ENCODE data around the gene ABLIM2. TPM values are rescaled to one million over a fixed set of nuclear protein-coding genes. Genes with fewer than 3 reads are reported as not detected.
"Not testable (repeated sequence)": the region's sequence is repeated elsewhere in the genome, so short reads cannot be mapped to it uniquely, and the experiment has no call there.

ABLIM2 gene
- polyA plus RNA-seq, 2 of the 4 experiments (the other 2 are of a cell fraction) = 0.21 to 0.40 TPM

DNA sequence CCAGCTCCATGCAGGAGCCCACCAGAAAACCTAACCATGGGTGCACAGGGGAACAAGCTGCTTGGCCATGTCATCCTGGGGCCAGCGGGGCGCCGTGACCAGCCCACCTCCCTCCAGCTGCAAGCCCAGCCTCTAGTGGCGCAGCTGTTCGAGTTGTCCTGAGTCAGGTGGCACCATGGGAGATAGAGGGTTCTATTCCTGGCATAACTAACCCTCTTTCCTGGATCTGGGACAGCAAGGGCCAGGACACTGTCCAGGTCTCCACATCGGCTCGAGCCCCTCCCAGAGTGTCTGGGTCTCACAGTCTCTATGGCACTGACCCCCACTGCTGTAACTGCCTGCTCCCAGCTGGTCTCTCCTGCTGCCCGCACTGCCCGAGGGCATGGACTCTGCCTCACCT is 16.7 kb downstream of the ABLIM2 start (continued):
- no peak for TF ChIP-seq CHD2 (IDR thresholded peaks at IDR 0.05; ENCODE audit: low read length, partially characterized antibody)
- TF ChIP-seq FOXS1 (CRISPR knock-in tag; IDR thresholded peaks at IDR 0.05) = no peak
- no peak for TF ChIP-seq ZC3H11A (IDR thresholded peaks at IDR 0.05)
- TF ChIP-seq, protein P1, sequence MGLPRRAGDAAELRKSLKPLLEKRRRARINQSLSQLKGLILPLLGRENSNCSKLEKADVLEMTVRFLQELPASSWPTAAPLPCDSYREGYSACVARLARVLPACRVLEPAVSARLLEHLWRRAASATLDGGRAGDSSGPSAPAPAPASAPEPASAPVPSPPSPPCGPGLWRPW (IDR thresholded peaks at IDR 0.05) = no peak

- Histone ChIP-seq H3K9me3 (no peaks in the 10 kb centered on the region), H3K4me2 (no peak overlapping the region), H3K4me3 (no peak overlapping the region), H3K27ac (no peak overlapping the region), H3K4me1 (no peaks in the 10 kb centered on the region)
- POLR2A ChIA-PET = interaction anchor here (0.7 kb wide), 1 partner anchor 627 kb away, joined by 3 read pairs; no protein-coding TSS in a partner anchor
- DNase-seq (ENCODE audit: low read depth in 1 of 2, low spot score in 1 of 2) (no peak), ATAC-seq (no peak), FAIRE-seq (no peak)
- TF ChIP-seq ZNF302 (CRISPR knock-in tag; IDR thresholded peaks at IDR 0.05) (no peak), CBX8 (IDR thresholded peaks at IDR 0.05) (no peak), HOXB13 (CRISPR knock-in tag; IDR thresholded peaks at IDR 0.05; ENCODE audit: low read depth) (no peak), RFX5 (IDR thresholded peaks at IDR 0.05) (no peak), POLR2AphosphoS2 (conservative IDR thresholded peaks at IDR 0.05; ENCODE audit: low read length) (no peak), HOXA7 (CRISPR knock-in tag; IDR thresholded peaks at IDR 0.05) (no peak), CBX2 (IDR thresholded peaks at IDR 0.05; ENCODE audit: borderline replicate concordance, low read depth) (no peak), CHD2 (IDR thresholded peaks at IDR 0.05; ENCODE audit: low read length, partially characterized antibody) (no peak), HEYL (CRISPR knock-in tag; IDR thresholded peaks at IDR 0.05) (no peak), ESRRA (IDR thresholded peaks at IDR 0.05; ENCODE audit: borderline replicate concordance, low read length) (no peak), HDAC2 (IDR thresholded peaks at IDR 0.05) (no peak), REST (IDR thresholded peaks at IDR 0.05) (no peak)
- TF ChIP-seq, protein P2, sequence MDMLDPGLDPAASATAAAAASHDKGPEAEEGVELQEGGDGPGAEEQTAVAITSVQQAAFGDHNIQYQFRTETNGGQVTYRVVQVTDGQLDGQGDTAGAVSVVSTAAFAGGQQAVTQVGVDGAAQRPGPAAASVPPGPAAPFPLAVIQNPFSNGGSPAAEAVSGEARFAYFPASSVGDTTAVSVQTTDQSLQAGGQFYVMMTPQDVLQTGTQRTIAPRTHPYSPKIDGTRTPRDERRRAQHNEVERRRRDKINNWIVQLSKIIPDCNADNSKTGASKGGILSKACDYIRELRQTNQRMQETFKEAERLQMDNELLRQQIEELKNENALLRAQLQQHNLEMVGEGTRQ (IDR thresholded peaks at IDR 0.05) = no peak
- 41% methylated on average over 5 of the region's 6 CpGs for WGBS (ENCODE audit: missing lambda C conversion rate)
- CTCF ChIA-PET = no interaction called here
Measured at GRCh38 chr4:8140915-8141314, 17.7 kb downstream of the ABLIM2 start.

GRCh38 chr4:8139726-8140125 is 18.9 kb downstream of the ABLIM2 start:
- POLR2A ChIA-PET; H3K27ac ChIP-seq; H3K4me3 ChIP-seq; FAIRE-seq; H3K4me2 ChIP-seq; H3K4me1 ChIP-seq; DNase-seq (ENCODE audit: low read depth in 1 of 2, low spot score in 1 of 2); ATAC-seq; H3K9me3 ChIP-seq: not testable (repeated sequence)
- CTCF ChIA-PET = interaction anchor here (0.6 kb wide), 1 partner anchor 15 kb away, joined by 4 read pairs; no protein-coding TSS in a partner anchor
- 81% methylated on average over 5 of the region's 5 CpGs for WGBS (ENCODE audit: missing lambda C conversion rate)

DNA sequence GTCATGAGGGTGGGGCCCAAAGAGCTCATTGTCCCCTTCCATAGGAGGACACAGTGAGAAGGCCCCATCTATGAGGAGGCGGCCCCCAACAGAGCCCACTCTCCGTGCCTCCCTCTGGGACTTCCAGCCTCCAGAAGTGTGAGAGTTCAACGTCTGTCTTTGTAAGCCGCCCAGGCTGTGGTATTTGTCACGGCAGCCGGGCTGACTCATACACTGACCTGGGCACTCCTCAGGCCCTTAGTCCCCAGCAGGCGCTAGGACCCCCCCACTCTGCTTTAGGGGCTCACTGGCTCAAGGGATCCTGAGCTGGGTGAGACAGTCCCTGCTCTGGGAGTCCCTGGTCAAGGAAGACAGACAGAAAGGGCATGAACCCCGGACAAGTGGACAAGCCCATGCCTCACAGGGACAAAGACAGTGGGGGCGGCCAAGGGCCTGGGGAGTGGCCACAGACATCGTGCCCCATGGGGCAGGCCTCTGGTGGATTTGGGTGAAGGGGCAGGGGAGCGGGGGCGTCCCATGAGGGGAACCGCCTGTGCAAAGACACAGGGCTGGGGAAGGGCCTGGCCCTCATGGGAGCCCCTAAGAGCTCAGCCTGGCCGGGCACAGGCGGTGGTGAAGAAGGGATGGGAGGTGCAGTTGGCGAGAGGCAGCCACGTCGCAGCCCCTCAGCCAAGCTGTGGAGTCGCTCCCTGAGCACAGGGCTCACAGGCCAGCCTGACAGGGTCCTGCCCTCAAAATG is 21.5 kb downstream of the ABLIM2 start:
- Histone ChIP-seq H3K27ac (no peak overlapping the region), H3K9me3 (no peaks in the 10 kb centered on the region), H3K4me1 (no peaks in the 10 kb centered on the region), H3K4me3 (no peak overlapping the region), H3K4me2 (no peak overlapping the region)
- no peak for DNase-seq (ENCODE audit: low read depth in 1 of 2, low spot score in 1 of 2)
- CTCF ChIA-PET = no interaction called here
- ATAC-seq = no peak
- FAIRE-seq = no peak
- 83% methylated on average over 15 of the region's 19 CpGs for WGBS (ENCODE audit: missing lambda C conversion rate)
- POLR2A ChIA-PET = no interaction called here
- TF ChIP-seq ZSCAN20 (CRISPR knock-in tag; IDR thresholded peaks at IDR 0.05) (no peak), HOXB5 (CRISPR knock-in tag; IDR thresholded peaks at IDR 0.05) (no peak), JUN (IDR thresholded peaks at IDR 0.05) (no peak), BCL3 (IDR thresholded peaks at IDR 0.05) (no peak), FOSB (CRISPR knock-in tag; IDR thresholded peaks at IDR 0.05) (no peak), HOXB13 (CRISPR knock-in tag; IDR thresholded peaks at IDR 0.05; ENCODE audit: low read depth) (no peak), POLR2A (IDR thresholded peaks at IDR 0.05; ENCODE audit: low read length) (no peak), MYC (IDR thresholded peaks at IDR 0.05; ENCODE audit: borderline replicate concordance, low read length) (no peak), FOSL2 (IDR thresholded peaks at IDR 0.05) (no peak), FOSL2 (CRISPR knock-in tag; IDR thresholded peaks at IDR 0.05) (no peak)
- TF ChIP-seq, protein P3, sequence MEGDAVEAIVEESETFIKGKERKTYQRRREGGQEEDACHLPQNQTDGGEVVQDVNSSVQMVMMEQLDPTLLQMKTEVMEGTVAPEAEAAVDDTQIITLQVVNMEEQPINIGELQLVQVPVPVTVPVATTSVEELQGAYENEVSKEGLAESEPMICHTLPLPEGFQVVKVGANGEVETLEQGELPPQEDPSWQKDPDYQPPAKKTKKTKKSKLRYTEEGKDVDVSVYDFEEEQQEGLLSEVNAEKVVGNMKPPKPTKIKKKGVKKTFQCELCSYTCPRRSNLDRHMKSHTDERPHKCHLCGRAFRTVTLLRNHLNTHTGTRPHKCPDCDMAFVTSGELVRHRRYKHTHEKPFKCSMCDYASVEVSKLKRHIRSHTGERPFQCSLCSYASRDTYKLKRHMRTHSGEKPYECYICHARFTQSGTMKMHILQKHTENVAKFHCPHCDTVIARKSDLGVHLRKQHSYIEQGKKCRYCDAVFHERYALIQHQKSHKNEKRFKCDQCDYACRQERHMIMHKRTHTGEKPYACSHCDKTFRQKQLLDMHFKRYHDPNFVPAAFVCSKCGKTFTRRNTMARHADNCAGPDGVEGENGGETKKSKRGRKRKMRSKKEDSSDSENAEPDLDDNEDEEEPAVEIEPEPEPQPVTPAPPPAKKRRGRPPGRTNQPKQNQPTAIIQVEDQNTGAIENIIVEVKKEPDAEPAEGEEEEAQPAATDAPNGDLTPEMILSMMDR (IDR thresholded peaks at IDR 0.05) = no peak
